Endothelial cell (in vitro differentiated cells): Measurements from ENCODE around the gene CHPF2. TPM values are rescaled to one million over a fixed set of nuclear protein-coding genes. Genes with fewer than 3 reads are reported as not detected.

Source experiments
- DNase-seq: peaks from one replicate; pipeline ENCODE4 v3.0.0; 2021; ENCODE audit warnings: low spot score
- H3K27ac Mint-ChIP-seq: one replicate; pipeline ENCODE4 v1.8.0; 2021; ENCODE audit warnings: mixed read lengths, inconsistent platforms; ENCODE audit not compliant: unreplicated experiment
- H3K27me3 Mint-ChIP-seq: one replicate; pipeline ENCODE4 v1.8.0; 2021; ENCODE audit warnings: mild to moderate bottlenecking, moderate library complexity, mixed read lengths, inconsistent platforms; ENCODE audit not compliant: unreplicated experiment
- H3K36me3 Mint-ChIP-seq: one replicate; pipeline ENCODE4 v1.8.0; 2021; ENCODE audit warnings: mild to moderate bottlenecking, low read depth, mixed read lengths, inconsistent platforms; ENCODE audit not compliant: unreplicated experiment
- H3K4me1 Mint-ChIP-seq: one replicate; pipeline ENCODE4 v1.8.0; 2021; ENCODE audit warnings: mild to moderate bottlenecking, mixed read lengths, inconsistent platforms; ENCODE audit not compliant: unreplicated experiment
- H3K4me3 Mint-ChIP-seq: one replicate; pipeline ENCODE4 v1.8.0; 2021; ENCODE audit warnings: mild to moderate bottlenecking, mixed read lengths, inconsistent platforms; ENCODE audit not compliant: unreplicated experiment
- H3K9me3 Mint-ChIP-seq: one replicate; pipeline ENCODE4 v1.8.0; 2021; ENCODE audit warnings: mixed read lengths, inconsistent platforms; ENCODE audit not compliant: unreplicated experiment
- total RNA-seq: library from RNA; stranded (reverse); fragmentation: NEBNext Ultra II Directional; extraction: Animal tissue kit (Norgen Biotek cat#: 25700); gene quantifications from one replicate; pipeline ENCODE4 v1.2.1, GENCODE V29; 2021; ENCODE audit not compliant: unreplicated experiment
- TF ChIP-seq, protein P1 (sequence below): fragments of 200-600 bp; sonication (generic); IDR thresholded peaks from one replicate; pipeline ENCODE4 v1.5.0; 2021; ENCODE audit warnings: antibody characterized with exemption; ENCODE audit not compliant: unreplicated experiment

Gene CHPF2
- total RNA-seq, 1 donor from 2014 or later, result 55.4 TPM

DNA sequence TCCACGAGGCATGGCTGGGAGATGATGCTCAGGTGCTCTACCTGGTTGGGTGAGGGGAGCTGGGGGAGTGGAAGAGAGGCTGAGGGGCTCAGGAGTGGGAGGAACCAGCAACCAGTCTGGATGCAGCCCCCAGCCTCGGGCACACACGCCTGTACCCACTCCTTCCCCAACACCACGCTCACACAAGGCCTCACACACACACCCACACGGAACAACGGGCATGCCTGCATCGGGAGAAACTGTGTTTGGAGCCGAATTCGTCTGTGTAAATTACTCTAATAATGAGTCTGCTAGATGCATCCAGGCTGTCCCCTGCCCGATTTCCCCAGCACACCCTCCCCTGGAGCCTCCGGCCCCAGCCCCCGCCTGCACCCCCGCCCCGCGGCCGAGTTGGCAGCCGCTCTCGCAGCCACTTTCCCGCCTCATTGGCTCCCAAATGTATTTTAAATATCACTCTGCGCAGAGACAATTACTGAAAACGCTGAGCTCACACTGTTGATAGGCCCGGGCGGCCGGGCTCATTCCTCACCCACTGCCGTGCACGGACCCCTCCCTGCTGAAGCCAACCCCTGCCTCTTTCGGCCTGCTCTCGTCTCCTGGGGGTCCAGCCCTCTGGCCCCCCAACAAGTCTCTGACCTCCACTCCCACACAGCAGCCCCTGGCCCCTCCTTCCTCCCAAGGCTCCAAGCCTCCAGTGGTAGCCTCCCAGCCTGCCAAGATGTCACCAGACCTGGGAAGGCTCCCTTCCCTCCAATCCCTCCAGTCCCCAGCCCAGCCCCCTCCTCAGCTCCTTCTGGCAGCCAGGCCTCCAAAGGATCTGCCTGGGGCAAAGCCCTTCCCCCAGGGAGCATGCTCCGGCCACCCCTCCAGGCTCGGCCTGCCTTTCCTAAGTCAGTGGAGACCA is 33.1 kb upstream of the CHPF2 start:
- peaks cover 4% of the 10 kb centered on the region for H3K27me3 Mint-ChIP-seq
- no peak for DNase-seq
- H3K4me3 Mint-ChIP-seq, result no peak overlapping the region
- H3K36me3 Mint-ChIP-seq, result no peaks in the 10 kb centered on the region
- H3K4me1 Mint-ChIP-seq, result peaks cover 6% of the 10 kb centered on the region
- no peak overlapping the region for H3K27ac Mint-ChIP-seq
- TF ChIP-seq, protein P1, sequence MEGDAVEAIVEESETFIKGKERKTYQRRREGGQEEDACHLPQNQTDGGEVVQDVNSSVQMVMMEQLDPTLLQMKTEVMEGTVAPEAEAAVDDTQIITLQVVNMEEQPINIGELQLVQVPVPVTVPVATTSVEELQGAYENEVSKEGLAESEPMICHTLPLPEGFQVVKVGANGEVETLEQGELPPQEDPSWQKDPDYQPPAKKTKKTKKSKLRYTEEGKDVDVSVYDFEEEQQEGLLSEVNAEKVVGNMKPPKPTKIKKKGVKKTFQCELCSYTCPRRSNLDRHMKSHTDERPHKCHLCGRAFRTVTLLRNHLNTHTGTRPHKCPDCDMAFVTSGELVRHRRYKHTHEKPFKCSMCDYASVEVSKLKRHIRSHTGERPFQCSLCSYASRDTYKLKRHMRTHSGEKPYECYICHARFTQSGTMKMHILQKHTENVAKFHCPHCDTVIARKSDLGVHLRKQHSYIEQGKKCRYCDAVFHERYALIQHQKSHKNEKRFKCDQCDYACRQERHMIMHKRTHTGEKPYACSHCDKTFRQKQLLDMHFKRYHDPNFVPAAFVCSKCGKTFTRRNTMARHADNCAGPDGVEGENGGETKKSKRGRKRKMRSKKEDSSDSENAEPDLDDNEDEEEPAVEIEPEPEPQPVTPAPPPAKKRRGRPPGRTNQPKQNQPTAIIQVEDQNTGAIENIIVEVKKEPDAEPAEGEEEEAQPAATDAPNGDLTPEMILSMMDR, result no peak
- H3K9me3 Mint-ChIP-seq, result no peaks in the 10 kb centered on the region

DNA sequence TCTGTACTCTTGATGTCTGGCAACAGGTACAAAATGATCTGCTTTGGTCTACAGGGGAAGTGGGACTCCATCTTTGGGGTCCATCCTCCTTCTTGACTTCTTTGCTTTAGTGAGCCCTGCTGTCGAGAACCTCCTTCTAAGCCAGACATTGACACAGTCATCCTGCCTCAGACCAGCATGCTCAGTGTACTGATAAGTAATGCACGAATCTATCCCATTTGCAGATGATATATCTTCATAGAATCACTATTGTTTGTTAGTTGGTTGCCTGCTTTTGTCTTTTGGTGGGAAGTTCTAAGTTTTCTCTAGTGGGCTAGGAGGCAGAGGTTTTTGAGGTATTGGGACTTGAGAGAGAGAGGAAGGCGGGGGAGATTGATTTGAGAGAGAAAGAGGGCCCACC is 30.9 kb upstream of the CHPF2 start:
- H3K9me3 Mint-ChIP-seq, result no peaks in the 10 kb centered on the region
- no peaks in the 10 kb centered on the region for H3K4me1 Mint-ChIP-seq
- H3K27ac Mint-ChIP-seq, result no peak overlapping the region
- no peaks in the 10 kb centered on the region for H3K36me3 Mint-ChIP-seq
- H3K4me3 Mint-ChIP-seq, result no peak overlapping the region
- DNase-seq, result no peak
- TF ChIP-seq, protein P1, result no peak
- peaks cover 5% of the 10 kb centered on the region for H3K27me3 Mint-ChIP-seq

DNA sequence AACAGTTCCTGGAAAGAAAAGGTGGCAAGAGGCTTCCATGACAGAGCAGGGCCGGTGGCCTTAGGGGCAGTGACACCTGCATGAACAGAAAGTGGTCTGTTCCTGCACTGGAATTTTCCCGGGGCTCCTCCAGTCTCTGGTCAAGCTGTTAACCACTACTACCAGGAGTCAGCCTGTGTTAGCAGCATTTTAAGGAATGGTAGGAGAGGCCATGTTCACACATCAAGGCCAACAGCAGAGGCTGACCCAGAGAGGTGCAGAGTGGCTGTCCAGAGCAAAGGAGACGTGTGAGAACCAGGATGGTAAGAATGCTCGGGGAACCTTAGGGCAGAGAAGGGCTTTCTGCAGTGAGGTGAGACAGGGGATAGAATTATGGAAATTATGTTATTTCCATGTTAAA is 30.5 kb upstream of the CHPF2 start:
- Mint-ChIP-seq H3K4me1 (no peaks in the 10 kb centered on the region), H3K9me3 (no peaks in the 10 kb centered on the region), H3K36me3 (no peaks in the 10 kb centered on the region), H3K4me3 (no peak overlapping the region), H3K27ac (no peak overlapping the region), H3K27me3 (peaks cover 5% of the 10 kb centered on the region)
- DNase-seq, result no peak
- TF ChIP-seq, protein P1, result no peak

DNA sequence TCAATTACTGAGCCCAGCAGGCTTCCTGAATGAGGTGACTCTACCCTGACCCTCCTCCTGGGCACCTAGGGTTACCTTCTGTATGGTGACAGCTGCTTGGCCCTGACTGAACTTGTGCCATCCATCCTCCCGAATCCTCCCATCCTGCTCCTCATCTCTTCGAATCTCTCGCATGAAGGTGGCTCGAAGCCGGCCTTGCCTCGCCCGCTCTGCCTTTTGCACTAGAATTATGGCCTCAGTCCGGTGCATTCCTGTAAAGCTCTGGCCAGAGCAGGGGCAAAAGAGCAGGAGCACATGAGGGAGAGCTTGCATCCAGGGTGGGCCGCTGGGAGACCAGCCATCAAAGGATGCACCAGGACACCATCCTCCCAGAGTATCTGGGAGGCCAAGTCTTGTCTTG is 29.4 kb upstream of the CHPF2 start:
- no peak for DNase-seq
- Mint-ChIP-seq H3K4me3 (no peak overlapping the region), H3K36me3 (no peaks in the 10 kb centered on the region), H3K9me3 (no peaks in the 10 kb centered on the region), H3K27me3 (peaks cover 5% of the 10 kb centered on the region), H3K27ac (no peak overlapping the region), H3K4me1 (no peaks in the 10 kb centered on the region)
- TF ChIP-seq, protein P1, result no peak

DNA sequence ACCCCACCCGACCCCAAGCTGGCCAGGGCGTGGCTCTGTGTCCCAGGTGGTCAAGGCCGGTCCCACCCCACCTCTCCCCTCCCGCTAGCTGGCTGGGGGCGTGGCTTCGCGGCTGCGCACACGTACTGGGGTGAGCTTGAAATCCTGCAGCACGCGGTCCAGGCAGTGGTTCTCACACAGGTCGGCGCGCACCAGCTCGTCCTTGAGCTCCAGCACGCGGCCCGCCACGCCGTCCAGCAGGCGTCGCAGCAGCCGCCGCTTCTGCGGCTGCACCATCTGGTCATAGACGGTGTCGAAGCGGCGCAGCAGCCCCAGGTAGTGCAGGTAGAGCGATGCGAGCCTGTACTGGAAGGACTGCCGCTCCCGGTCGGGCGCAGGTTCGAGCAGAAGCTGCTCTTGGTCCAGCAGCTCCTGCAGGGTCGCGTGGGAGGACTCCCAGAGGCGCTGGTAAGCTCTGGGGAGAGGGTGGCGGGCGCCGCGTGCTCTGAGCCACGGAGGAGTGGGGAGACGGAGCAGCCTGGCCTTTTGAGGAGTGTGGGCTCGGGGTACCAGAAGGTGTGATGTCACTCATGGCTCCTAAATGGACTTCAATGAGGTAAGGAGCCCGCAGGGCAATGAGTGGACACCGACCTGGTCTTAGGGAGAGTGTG is 27.8 kb upstream of the CHPF2 start:
- no peak overlapping the region for H3K27ac Mint-ChIP-seq
- H3K4me1 Mint-ChIP-seq, result no peaks in the 10 kb centered on the region
- H3K27me3 Mint-ChIP-seq, result peaks cover 7% of the 10 kb centered on the region
- H3K4me3 Mint-ChIP-seq, result no peak overlapping the region
- DNase-seq, result no peak
- TF ChIP-seq, protein P1, result no peak
- no peaks in the 10 kb centered on the region for H3K36me3 Mint-ChIP-seq
- H3K9me3 Mint-ChIP-seq, result no peaks in the 10 kb centered on the region
